Liver (tissue), 9 donors: Measurements from ENCODE around the gene NAMPT. TPM values are rescaled to one million over a fixed set of nuclear protein-coding genes. Genes with fewer than 3 reads are reported as not detected.

Source experiments
- DNase-seq: peaks from one replicate; pipeline ENCODE4 v3.0.0-alpha.2; 2017; ENCODE audit warnings: low spot score
- H3K27ac ChIP-seq, 2 donors: one replicate each; pipeline ENCODE4 v1.7.0; 2013; ENCODE audit warnings: inconsistent platforms in 2 of 2, low read length in 2 of 2, control low read depth in 1 of 2, low read depth in 1 of 2, mild to moderate bottlenecking in 1 of 2
- H3K27me3 ChIP-seq, 4 donors: one replicate each; pipeline versions ENCODE4 v1.6.1 to v1.7.0; 2013; ENCODE audit warnings: low read length in 3 of 4, inconsistent platforms in 1 of 4, mild to moderate bottlenecking in 1 of 4, moderate library complexity in 1 of 4; ENCODE audit not compliant: control insufficient read depth in 4 of 4, insufficient read depth in 4 of 4
- H3K36me3 ChIP-seq, 4 donors: one replicate each; pipeline versions ENCODE4 v1.6.1 to v1.7.0; 2013; ENCODE audit warnings: low read length in 3 of 4, mild to moderate bottlenecking in 3 of 4, low read depth in 1 of 4, moderate library complexity in 1 of 4; ENCODE audit not compliant: control insufficient read depth in 4 of 4, insufficient read depth in 3 of 4
- H3K4me1 ChIP-seq, 4 donors: one replicate each; pipeline versions ENCODE4 v1.6.1 to v1.7.0; 2013; ENCODE audit warnings: low read length in 3 of 4, mild to moderate bottlenecking in 3 of 4, moderate library complexity in 1 of 4; ENCODE audit not compliant: control insufficient read depth in 4 of 4, insufficient read depth in 4 of 4
- H3K4me3 ChIP-seq, 3 donors: one replicate each; pipeline versions ENCODE4 v1.6.1 to v1.7.0; 2013; ENCODE audit warnings: low read length in 3 of 3, control low read depth in 1 of 3, low read depth in 1 of 3, mild to moderate bottlenecking in 1 of 3
- H3K9ac ChIP-seq, 2 donors: one replicate each; pipeline ENCODE4 v1.7.0; 2013; ENCODE audit warnings: low read length in 2 of 2, mild to moderate bottlenecking in 2 of 2, moderate library complexity in 2 of 2, control low read depth in 1 of 2, low read depth in 1 of 2
- H3K9me3 ChIP-seq, 4 donors: one replicate each; pipeline versions ENCODE4 v1.6.1 to v1.7.0; 2013; ENCODE audit warnings: low read length in 3 of 4; ENCODE audit not compliant: control insufficient read depth in 4 of 4
- ATF3 ChIP-seq: IDR thresholded peaks from 2 replicates; pipeline ENCODE4 v1.6.1; 2016; ENCODE audit warnings: antibody characterized with exemption
- EGR1 ChIP-seq, 2 donors: IDR thresholded peaks; 2 replicates each; pipeline ENCODE4 v1.6.1; 2016 to 2018; ENCODE audit warnings: antibody characterized with exemption in 2 of 2, low read depth in 2 of 2
- FOXA1 ChIP-seq: IDR thresholded peaks from 2 replicates; pipeline ENCODE4 v1.6.1; 2016; ENCODE audit warnings: antibody characterized with exemption
- FOXA2 ChIP-seq: IDR thresholded peaks from 2 replicates; pipeline ENCODE4 v1.6.1; 2016; ENCODE audit warnings: antibody characterized with exemption
- GABPA ChIP-seq, 2 donors: IDR thresholded peaks in 1 of 2; conservative IDR thresholded peaks in 1 of 2; 2 replicates each; pipeline ENCODE4 v1.6.1; 2016; ENCODE audit warnings: antibody characterized with exemption in 2 of 2, mild to moderate bottlenecking in 1 of 2, moderate library complexity in 1 of 2
- HNF4G ChIP-seq: IDR thresholded peaks from 2 replicates; pipeline ENCODE4 v1.6.1; 2016; ENCODE audit warnings: antibody characterized with exemption
- JUND ChIP-seq, 2 donors: IDR thresholded peaks; 2 replicates each; pipeline ENCODE4 v1.6.1; 2016; ENCODE audit warnings: antibody characterized with exemption in 2 of 2
- NR2F2 ChIP-seq: IDR thresholded peaks from 2 replicates; pipeline ENCODE4 v1.6.1; 2016; ENCODE audit warnings: antibody characterized with exemption
- RAD21 ChIP-seq, 2 donors: IDR thresholded peaks; 2 replicates each; pipeline ENCODE4 v1.6.1; 2016; ENCODE audit warnings: antibody characterized with exemption in 2 of 2, mild to moderate bottlenecking in 2 of 2
- REST ChIP-seq: IDR thresholded peaks from 2 replicates; pipeline ENCODE4 v1.6.1; 2016; ENCODE audit warnings: antibody characterized with exemption, mild to moderate bottlenecking
- RXRA ChIP-seq, 2 donors: IDR thresholded peaks; 2 replicates each; pipeline ENCODE4 v1.6.1; 2017 to 2018; ENCODE audit warnings: antibody characterized with exemption in 2 of 2, mild to moderate bottlenecking in 1 of 2
- SP1 ChIP-seq: IDR thresholded peaks from 2 replicates; pipeline ENCODE4 v1.6.1; 2018; ENCODE audit warnings: antibody characterized with exemption, mild to moderate bottlenecking
- TAF1 ChIP-seq: conservative IDR thresholded peaks from 2 replicates; pipeline ENCODE4 v1.6.1; 2016; ENCODE audit warnings: antibody characterized with exemption, mild to moderate bottlenecking
- YY1 ChIP-seq: IDR thresholded peaks from 2 replicates; pipeline ENCODE4 v1.6.1; 2016; ENCODE audit warnings: antibody characterized with exemption, mild to moderate bottlenecking
- WGBS: extraction: QIAGEN DNeasy Blood & Tissue Kit; methylation state at CpG from one replicate; pipeline ENCODE4 v1.1.7; 2013; 5-methylcytosine and 5-hydroxymethylcytosine counted together
- polyA plus RNA-seq, 2 donors: library from polyadenylated mRNA; stranded (reverse) in 1 of 2; unstranded in 1 of 2; fragments of 200-250 nt in 1 of 2; fragments of >200 nt in 1 of 2; fragmentation: Nextera tagmentation in 1 of 2; extraction: Ambion mirVana in 1 of 2; gene quantifications; one replicate each; pipeline versions ENCODE4 v1.2.1 to v1.2.3, GENCODE V29; 2013 to 2015
- total RNA-seq, 2 donors: library from RNA; depleted of rRNA; stranded (reverse); fragments of >200 nt; gene quantifications; one replicate each; pipeline ENCODE4 v1.2.3, GENCODE V29; 2014
- TF ChIP-seq, protein P1 (sequence below): IDR thresholded peaks from 2 replicates; pipeline ENCODE4 v1.6.1; 2016; ENCODE audit warnings: antibody characterized with exemption
- TF ChIP-seq, protein P2 (sequence below): IDR thresholded peaks from 2 replicates; pipeline ENCODE4 v1.6.1; 2016; ENCODE audit warnings: antibody characterized with exemption
- TF ChIP-seq, protein P3 (sequence below): fragments of 150-350 bp; IDR thresholded peaks from 2 replicates; pipeline ENCODE4 v1.5.1; 2017; ENCODE audit warnings: improper control_type of control experiment, low read depth, low read length; ENCODE audit not compliant: missing input control
- donor health status: healthy.
- donor health status: healthy.
- donor health status: healthy.
- donor health status: healthy.
- donor health status: healthy.

Gene NAMPT
- total and polyA plus RNA-seq, 4 donors, result 20.8 to 444 (median 160) TPM

- H3K36me3 ChIP-seq, result no peaks in the 10 kb centered on the region
- DNase-seq, result no peak
- WGBS, result 96% methylated on average over 3 of the region's 3 CpGs
- no peak for TF ChIP-seq TAF1
- no peak for TF ChIP-seq SP1
- no peak for TF ChIP-seq HNF4G
- TF ChIP-seq, protein P1, sequence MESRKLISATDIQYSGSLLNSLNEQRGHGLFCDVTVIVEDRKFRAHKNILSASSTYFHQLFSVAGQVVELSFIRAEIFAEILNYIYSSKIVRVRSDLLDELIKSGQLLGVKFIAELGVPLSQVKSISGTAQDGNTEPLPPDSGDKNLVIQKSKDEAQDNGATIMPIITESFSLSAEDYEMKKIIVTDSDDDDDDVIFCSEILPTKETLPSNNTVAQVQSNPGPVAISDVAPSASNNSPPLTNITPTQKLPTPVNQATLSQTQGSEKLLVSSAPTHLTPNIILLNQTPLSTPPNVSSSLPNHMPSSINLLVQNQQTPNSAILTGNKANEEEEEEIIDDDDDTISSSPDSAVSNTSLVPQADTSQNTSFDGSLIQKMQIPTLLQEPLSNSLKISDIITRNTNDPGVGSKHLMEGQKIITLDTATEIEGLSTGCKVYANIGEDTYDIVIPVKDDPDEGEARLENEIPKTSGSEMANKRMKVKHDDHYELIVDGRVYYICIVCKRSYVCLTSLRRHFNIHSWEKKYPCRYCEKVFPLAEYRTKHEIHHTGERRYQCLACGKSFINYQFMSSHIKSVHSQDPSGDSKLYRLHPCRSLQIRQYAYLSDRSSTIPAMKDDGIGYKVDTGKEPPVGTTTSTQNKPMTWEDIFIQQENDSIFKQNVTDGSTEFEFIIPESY, result no peak
- TF ChIP-seq GABPA (IDR thresholded peaks at IDR 0.05 in 1 of 2, conservative IDR thresholded peaks at IDR 0.05 in 1 of 2), result no peak
- TF ChIP-seq RAD21 (IDR thresholded peaks at IDR 0.05), result no peak
- TF ChIP-seq, protein P2, sequence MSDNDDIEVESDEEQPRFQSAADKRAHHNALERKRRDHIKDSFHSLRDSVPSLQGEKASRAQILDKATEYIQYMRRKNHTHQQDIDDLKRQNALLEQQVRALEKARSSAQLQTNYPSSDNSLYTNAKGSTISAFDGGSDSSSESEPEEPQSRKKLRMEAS, result no peak
- no peak for TF ChIP-seq RXRA (IDR thresholded peaks at IDR 0.05)
- no peak for TF ChIP-seq ATF3
- TF ChIP-seq REST, result no peak
- no peak for TF ChIP-seq NR2F2
- TF ChIP-seq FOXA2, result no peak
- TF ChIP-seq JUND (IDR thresholded peaks at IDR 0.05), result no peak
- TF ChIP-seq FOXA1, result no peak
- H3K27me3 ChIP-seq, result no peaks in the 10 kb centered on the region
- H3K4me3 ChIP-seq, result no peak overlapping the region
- H3K4me1 ChIP-seq, result peaks cover 10 to 17% (median 12%) of the 10 kb centered on the region in 4 donors
- no peak overlapping the region for H3K27ac ChIP-seq
- no peaks in the 10 kb centered on the region for H3K9me3 ChIP-seq
- no peak overlapping the region for H3K9ac ChIP-seq
Observed at GRCh38 chr7:106218546-106218945, 66.2 kb downstream of the NAMPT start.

DNA sequence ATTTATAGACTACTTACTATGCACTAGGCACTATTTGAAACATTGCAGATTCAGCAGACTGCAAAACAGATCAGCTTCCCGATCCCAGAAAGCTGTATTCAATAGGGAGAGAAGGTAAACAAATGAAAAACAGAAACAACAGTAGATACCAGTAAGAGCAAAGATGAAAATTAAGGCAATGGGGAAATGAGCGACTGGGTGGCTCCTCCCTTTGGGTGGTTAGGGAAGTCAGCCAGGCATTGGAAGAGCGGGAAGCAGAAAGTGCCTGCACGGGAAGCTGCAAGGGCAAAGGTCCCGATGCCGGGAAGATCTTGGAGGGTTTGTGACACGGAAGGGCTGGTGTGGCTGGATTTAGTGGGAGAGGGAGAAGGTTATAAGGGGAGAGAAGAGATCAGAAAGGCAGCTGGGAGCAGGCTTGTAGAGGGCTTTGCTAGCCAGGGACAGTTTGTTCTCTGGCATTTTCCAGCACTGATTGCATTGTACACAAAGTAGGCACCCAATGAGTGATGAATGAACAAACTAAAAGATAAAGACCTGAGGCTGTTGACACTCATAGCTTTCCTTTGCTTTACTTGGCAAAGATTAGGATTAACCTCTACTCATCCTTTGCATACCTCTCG, 67.8 kb downstream of the NAMPT start:
- 17% methylated on average over 8 of the region's 8 CpGs for WGBS
- no peak for DNase-seq
- Histone ChIP-seq H3K9me3 (no peaks in the 10 kb centered on the region), H3K4me1 (peaks cover 10 to 17% (median 12%) of the 10 kb centered on the region in 4 donors), H3K9ac (peak overlapping the region in 1 of 2 donors; percentile 95), H3K36me3 (no peaks in the 10 kb centered on the region), H3K27me3 (no peaks in the 10 kb centered on the region), H3K27ac (peak overlapping the region; percentile 74 to 95), H3K4me3 (no peak overlapping the region)
- TF ChIP-seq YY1 (peak; percentile 84), RXRA (IDR thresholded peaks at IDR 0.05) (peak; percentile 99), SP1 (peak; percentile 100), ATF3 (peak; percentile 89), REST (peak; percentile 82), TAF1 (peak; percentile 82), EGR1 (IDR thresholded peaks at IDR 0.05; ENCODE audit: low read depth in 2 of 2) (peak; percentile 86 to 91)
- TF ChIP-seq, protein P3, sequence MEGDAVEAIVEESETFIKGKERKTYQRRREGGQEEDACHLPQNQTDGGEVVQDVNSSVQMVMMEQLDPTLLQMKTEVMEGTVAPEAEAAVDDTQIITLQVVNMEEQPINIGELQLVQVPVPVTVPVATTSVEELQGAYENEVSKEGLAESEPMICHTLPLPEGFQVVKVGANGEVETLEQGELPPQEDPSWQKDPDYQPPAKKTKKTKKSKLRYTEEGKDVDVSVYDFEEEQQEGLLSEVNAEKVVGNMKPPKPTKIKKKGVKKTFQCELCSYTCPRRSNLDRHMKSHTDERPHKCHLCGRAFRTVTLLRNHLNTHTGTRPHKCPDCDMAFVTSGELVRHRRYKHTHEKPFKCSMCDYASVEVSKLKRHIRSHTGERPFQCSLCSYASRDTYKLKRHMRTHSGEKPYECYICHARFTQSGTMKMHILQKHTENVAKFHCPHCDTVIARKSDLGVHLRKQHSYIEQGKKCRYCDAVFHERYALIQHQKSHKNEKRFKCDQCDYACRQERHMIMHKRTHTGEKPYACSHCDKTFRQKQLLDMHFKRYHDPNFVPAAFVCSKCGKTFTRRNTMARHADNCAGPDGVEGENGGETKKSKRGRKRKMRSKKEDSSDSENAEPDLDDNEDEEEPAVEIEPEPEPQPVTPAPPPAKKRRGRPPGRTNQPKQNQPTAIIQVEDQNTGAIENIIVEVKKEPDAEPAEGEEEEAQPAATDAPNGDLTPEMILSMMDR, result no peak
- TF ChIP-seq, protein P1, result peak; percentile 87
